ENCODE data around the gene FEV. TPM values are rescaled to one million over a fixed set of nuclear protein-coding genes. Genes with fewer than 3 reads are reported as not detected.

The FEV gene
- not detected for polyA plus RNA-seq (2012; ENCODE audit: low read depth, missing spikeins)

- no peak for DNase-seq (ENCODE audit: insufficient read length, low spot score)
- FAIRE-seq = no peak
- no peak for TF ChIP-seq POLR2AphosphoS5 (IDR thresholded peaks at IDR 0.05; ENCODE audit: low read depth, low read length)
- no peak for TF ChIP-seq POU2F2 (IDR thresholded peaks at IDR 0.05; ENCODE audit: low read depth, low read length)
- TF ChIP-seq POLR2A (IDR thresholded peaks at IDR 0.05; ENCODE audit: low read depth, low read length) = no peak
- TF ChIP-seq SPI1 (IDR thresholded peaks at IDR 0.05; ENCODE audit: low read depth, low read length) = no peak
- TF ChIP-seq PAX5 (IDR thresholded peaks at IDR 0.05; ENCODE audit: insufficient read depth, low read length, severe bottlenecking) = no peak
- no peak for TF ChIP-seq TAF1 (IDR thresholded peaks at IDR 0.05; ENCODE audit: low read depth, low read length)
Observed at GRCh38 chr2:218985021-218985324, at the start of gene FEV. TSS of gene FEV (minus strand) at chr2:218985184. CDS start at chr2:218985075, 109 bp downstream.

GRCh38 chr2:219032051-219032745, 47.2 kb upstream of the FEV start:
- no peak for FAIRE-seq
- DNase-seq (ENCODE audit: insufficient read length, low spot score) = no peak
- TF ChIP-seq TAF1 (IDR thresholded peaks at IDR 0.05; ENCODE audit: low read depth, low read length) (no peak), PAX5 (IDR thresholded peaks at IDR 0.05; ENCODE audit: insufficient read depth, low read length, severe bottlenecking) (no peak), POLR2AphosphoS5 (IDR thresholded peaks at IDR 0.05; ENCODE audit: low read depth, low read length) (no peak), SPI1 (IDR thresholded peaks at IDR 0.05; ENCODE audit: low read depth, low read length) (no peak), POLR2A (IDR thresholded peaks at IDR 0.05; ENCODE audit: low read depth, low read length) (no peak), POU2F2 (IDR thresholded peaks at IDR 0.05; ENCODE audit: low read depth, low read length) (no peak)

- FAIRE-seq = no peak
- TF ChIP-seq TAF1 (IDR thresholded peaks at IDR 0.05; ENCODE audit: low read depth, low read length) = no peak
- no peak for TF ChIP-seq POLR2AphosphoS5 (IDR thresholded peaks at IDR 0.05; ENCODE audit: low read depth, low read length)
- no peak for TF ChIP-seq SPI1 (IDR thresholded peaks at IDR 0.05; ENCODE audit: low read depth, low read length)
- no peak for TF ChIP-seq POU2F2 (IDR thresholded peaks at IDR 0.05; ENCODE audit: low read depth, low read length)
- TF ChIP-seq PAX5 (IDR thresholded peaks at IDR 0.05; ENCODE audit: insufficient read depth, low read length, severe bottlenecking) = no peak
- no peak for TF ChIP-seq POLR2A (IDR thresholded peaks at IDR 0.05; ENCODE audit: low read depth, low read length)
Observed at GRCh38 chr2:219031005-219031738, 46.2 kb upstream of the FEV start.

GRCh38 chr2:219030177-219030940, 45.4 kb upstream of the FEV start:
- DNase-seq (ENCODE audit: insufficient read length, low spot score) (no peak), FAIRE-seq (no peak)

More at GRCh38 chr2:219031005-219031738, 46.2 kb upstream of the FEV start:
- no peak for DNase-seq (ENCODE audit: insufficient read length, low spot score)

GRCh38 chr2:219029829-219030165, 44.8 kb upstream of the FEV start:
- DNase-seq (ENCODE audit: insufficient read length, low spot score) = peak; percentile 84
- peak; percentile 94 for FAIRE-seq
- TF ChIP-seq SPI1 (IDR thresholded peaks at IDR 0.05; ENCODE audit: low read depth, low read length) (no peak), TAF1 (IDR thresholded peaks at IDR 0.05; ENCODE audit: low read depth, low read length) (no peak), POLR2AphosphoS5 (IDR thresholded peaks at IDR 0.05; ENCODE audit: low read depth, low read length) (no peak), PAX5 (IDR thresholded peaks at IDR 0.05; ENCODE audit: insufficient read depth, low read length, severe bottlenecking) (no peak), POLR2A (IDR thresholded peaks at IDR 0.05; ENCODE audit: low read depth, low read length) (no peak), POU2F2 (IDR thresholded peaks at IDR 0.05; ENCODE audit: low read depth, low read length) (no peak)

More at GRCh38 chr2:219030177-219030940, 45.4 kb upstream of the FEV start:
- TF ChIP-seq TAF1 (IDR thresholded peaks at IDR 0.05; ENCODE audit: low read depth, low read length) (no peak), SPI1 (IDR thresholded peaks at IDR 0.05; ENCODE audit: low read depth, low read length) (no peak), POLR2A (IDR thresholded peaks at IDR 0.05; ENCODE audit: low read depth, low read length) (no peak), PAX5 (IDR thresholded peaks at IDR 0.05; ENCODE audit: insufficient read depth, low read length, severe bottlenecking) (no peak), POU2F2 (IDR thresholded peaks at IDR 0.05; ENCODE audit: low read depth, low read length) (no peak), POLR2AphosphoS5 (IDR thresholded peaks at IDR 0.05; ENCODE audit: low read depth, low read length) (no peak)

GRCh38 chr2:219028996-219029828, 44.2 kb upstream of the FEV start:
- FAIRE-seq = no peak
- no peak for DNase-seq (ENCODE audit: insufficient read length, low spot score)
- TF ChIP-seq POLR2AphosphoS5 (IDR thresholded peaks at IDR 0.05; ENCODE audit: low read depth, low read length) = no peak
- TF ChIP-seq PAX5 (IDR thresholded peaks at IDR 0.05; ENCODE audit: insufficient read depth, low read length, severe bottlenecking) = no peak
- TF ChIP-seq POLR2A (IDR thresholded peaks at IDR 0.05; ENCODE audit: low read depth, low read length) = no peak
- no peak for TF ChIP-seq TAF1 (IDR thresholded peaks at IDR 0.05; ENCODE audit: low read depth, low read length)
- no peak for TF ChIP-seq POU2F2 (IDR thresholded peaks at IDR 0.05; ENCODE audit: low read depth, low read length)
- TF ChIP-seq SPI1 (IDR thresholded peaks at IDR 0.05; ENCODE audit: low read depth, low read length) = no peak

- TF ChIP-seq TAF1 (IDR thresholded peaks at IDR 0.05; ENCODE audit: low read depth, low read length) (no peak), POLR2A (IDR thresholded peaks at IDR 0.05; ENCODE audit: low read depth, low read length) (no peak), POLR2AphosphoS5 (IDR thresholded peaks at IDR 0.05; ENCODE audit: low read depth, low read length) (no peak), PAX5 (IDR thresholded peaks at IDR 0.05; ENCODE audit: insufficient read depth, low read length, severe bottlenecking) (no peak), SPI1 (IDR thresholded peaks at IDR 0.05; ENCODE audit: low read depth, low read length) (no peak), POU2F2 (IDR thresholded peaks at IDR 0.05; ENCODE audit: low read depth, low read length) (no peak)
- no peak for FAIRE-seq
- DNase-seq (ENCODE audit: insufficient read length, low spot score) = no peak
Observed at GRCh38 chr2:219028141-219028540, 43.2 kb upstream of the FEV start.

- no peak for FAIRE-seq
- TF ChIP-seq TAF1 (IDR thresholded peaks at IDR 0.05; ENCODE audit: low read depth, low read length) (no peak), POLR2AphosphoS5 (IDR thresholded peaks at IDR 0.05; ENCODE audit: low read depth, low read length) (no peak), POLR2A (IDR thresholded peaks at IDR 0.05; ENCODE audit: low read depth, low read length) (no peak), SPI1 (IDR thresholded peaks at IDR 0.05; ENCODE audit: low read depth, low read length) (no peak), POU2F2 (IDR thresholded peaks at IDR 0.05; ENCODE audit: low read depth, low read length) (no peak), PAX5 (IDR thresholded peaks at IDR 0.05; ENCODE audit: insufficient read depth, low read length, severe bottlenecking) (no peak)
Observed at GRCh38 chr2:219027511-219028055, 42.6 kb upstream of the FEV start.

More at GRCh38 chr2:219027511-219028055, 42.6 kb upstream of the FEV start:
- no peak for DNase-seq (ENCODE audit: insufficient read length, low spot score)

Measured in GM12891 (cell line).